IPS-18c (cell line): Measurements from ENCODE around the gene EME1.

Source experiments
- H3K4me3 ChIP-seq: 2 replicates; pipeline ENCODE4 v1.7.0; 2013; ENCODE audit warnings: low read depth, mild to moderate bottlenecking, low read length, moderate library complexity; ENCODE audit not compliant: insufficient read depth
- H3K9me3 ChIP-seq: one replicate; pipeline ENCODE4 v1.6.1; 2013; ENCODE audit warnings: mild to moderate bottlenecking, low read length, moderate library complexity; ENCODE audit not compliant: control insufficient read depth, insufficient read depth

EME1 gene

GRCh38 chr17:50359005-50359699 is 13.9 kb upstream of the EME1 start:
- H3K4me3 ChIP-seq: no peak overlapping the region
- peaks cover 2% of the 10 kb centered on the region for H3K9me3 ChIP-seq

- H3K4me3 ChIP-seq: no peak overlapping the region
Observed at GRCh38 chr17:50359998-50360461, 13.0 kb upstream of the EME1 start.

GRCh38 chr17:50360486-50361115 is 12.4 kb upstream of the EME1 start:
- Histone ChIP-seq H3K9me3 (peaks cover 2% of the 10 kb centered on the region), H3K4me3 (no peak overlapping the region)

More at GRCh38 chr17:50359998-50360461, 13.0 kb upstream of the EME1 start:
- H3K9me3 ChIP-seq: peaks cover 2% of the 10 kb centered on the region

- peaks cover 2% of the 10 kb centered on the region for H3K9me3 ChIP-seq
- H3K4me3 ChIP-seq: no peak overlapping the region
Observed at GRCh38 chr17:50361561-50362480, 11.2 kb upstream of the EME1 start.

- Histone ChIP-seq H3K4me3 (no peak overlapping the region), H3K9me3 (peaks cover 2% of the 10 kb centered on the region)
Observed at GRCh38 chr17:50362661-50363060, 10.4 kb upstream of the EME1 start.

- Histone ChIP-seq H3K9me3 (peaks cover 2% of the 10 kb centered on the region), H3K4me3 (no peak overlapping the region; the same call in 1 of the 2 replicates)
Observed at GRCh38 chr17:50363217-50364060, 9.6 kb upstream of the EME1 start.

GRCh38 chr17:50364061-50364458 is 9.0 kb upstream of the EME1 start:
- no peak overlapping the region; the same call in 1 of the 2 replicates for H3K4me3 ChIP-seq
- no peaks in the 10 kb centered on the region for H3K9me3 ChIP-seq

GRCh38 chr17:50364715-50365114 is 8.3 kb upstream of the EME1 start:
- H3K9me3 ChIP-seq: no peaks in the 10 kb centered on the region
- H3K4me3 ChIP-seq: no peak overlapping the region

- Histone ChIP-seq H3K9me3 (no peaks in the 10 kb centered on the region), H3K4me3 (no peak overlapping the region)
Observed at GRCh38 chr17:50365165-50365564, 7.9 kb upstream of the EME1 start.

- Histone ChIP-seq H3K9me3 (no peaks in the 10 kb centered on the region), H3K4me3 (no peak overlapping the region)
Observed at GRCh38 chr17:50365649-50366393, 7.2 kb upstream of the EME1 start.

GRCh38 chr17:50367401-50367800 is 5.6 kb upstream of the EME1 start:
- H3K9me3 ChIP-seq: no peaks in the 10 kb centered on the region
- no peak overlapping the region for H3K4me3 ChIP-seq

- H3K9me3 ChIP-seq: no peaks in the 10 kb centered on the region
- H3K4me3 ChIP-seq: no peak overlapping the region
Observed at GRCh38 chr17:50370052-50370451, 3.0 kb upstream of the EME1 start.

- H3K4me3 ChIP-seq: no peak overlapping the region
- H3K9me3 ChIP-seq: no peaks in the 10 kb centered on the region
Observed at GRCh38 chr17:50371526-50371925, 1.5 kb upstream of the EME1 start.

GRCh38 chr17:50372222-50372757 is 739 bp upstream of the EME1 start:
- peak overlapping the region; percentile 96 for H3K4me3 ChIP-seq
- H3K9me3 ChIP-seq: no peaks in the 10 kb centered on the region

- peak overlapping the region; percentile 96 for H3K4me3 ChIP-seq
Observed at GRCh38 chr17:50373705-50374104, 676 bp downstream of the EME1 start.

More at GRCh38 chr17:50373705-50374104, 676 bp downstream of the EME1 start:
- no peaks in the 10 kb centered on the region for H3K9me3 ChIP-seq
